ENCODE measurements around the gene SPA17.

Gene SPA17

GRCh38 chr11:124673333-124674167 is at the start of gene SPA17, which contains the start of gene SIAE:
Gene SPA17, plus strand, starts transcription at chr11:124673904. Its CDS starts 1,361 bp downstream, at chr11:124675265.
Gene SIAE, minus strand, starts transcription at chr11:124673739. Its CDS starts 31 bp downstream, at chr11:124673708.
- no peak for TF ChIP-seq CTCF (IDR thresholded peaks at IDR 0.05; ENCODE audit: insufficient read depth, low read depth, low read length, missing control alignments)
- H3K4me3 ChIP-seq (ENCODE audit: low read depth, low read length) = peak within 1 kb of the TSS; percentile 77
- peak; percentile 97 for DNase-seq (ENCODE audit: low read depth)

- no peak for DNase-seq (ENCODE audit: low read depth)
- no peak for TF ChIP-seq CTCF (IDR thresholded peaks at IDR 0.05; ENCODE audit: insufficient read depth, low read depth, low read length, missing control alignments)
- no peak overlapping the region for H3K4me3 ChIP-seq (ENCODE audit: low read depth, low read length)
Observed at GRCh38 chr11:124625504-124626168, 48.1 kb upstream of the SPA17 start.

- no peak for TF ChIP-seq CTCF (IDR thresholded peaks at IDR 0.05; ENCODE audit: insufficient read depth, low read depth, low read length, missing control alignments)
- no peak overlapping the region for H3K4me3 ChIP-seq (ENCODE audit: low read depth, low read length)
- DNase-seq (ENCODE audit: low read depth) = no peak
Observed at GRCh38 chr11:124627546-124627945, 46.2 kb upstream of the SPA17 start.

- no peak overlapping the region for H3K4me3 ChIP-seq (ENCODE audit: low read depth, low read length)
- no peak for TF ChIP-seq CTCF (IDR thresholded peaks at IDR 0.05; ENCODE audit: insufficient read depth, low read depth, low read length, missing control alignments)
- no peak for DNase-seq (ENCODE audit: low read depth)
Observed at GRCh38 chr11:124629961-124630360, 43.7 kb upstream of the SPA17 start.

- no peak overlapping the region for H3K4me3 ChIP-seq (ENCODE audit: low read depth, low read length)
- TF ChIP-seq CTCF (IDR thresholded peaks at IDR 0.05; ENCODE audit: insufficient read depth, low read depth, low read length, missing control alignments) = no peak
- no peak for DNase-seq (ENCODE audit: low read depth)
Observed at GRCh38 chr11:124633355-124633754, 40.3 kb upstream of the SPA17 start.

- no peak overlapping the region for H3K4me3 ChIP-seq (ENCODE audit: low read depth, low read length)
- TF ChIP-seq CTCF (IDR thresholded peaks at IDR 0.05; ENCODE audit: insufficient read depth, low read depth, low read length, missing control alignments) = no peak
- no peak for DNase-seq (ENCODE audit: low read depth)
Observed at GRCh38 chr11:124635932-124636331, 37.8 kb upstream of the SPA17 start.
